B cell (primary cell): ENCODE measurements around the gene RPL27.

Experiments
- CTCF ChIP-seq: fragments of 200-600 bp; IDR thresholded peaks from one replicate; pipeline ENCODE4 v1.8.0; 2022; ENCODE audit warnings: antibody characterized with exemption, mild to moderate bottlenecking
- EZH2 ChIP-seq: IDR thresholded peaks from 2 replicates; pipeline ENCODE4 v1.6.1; 2012; ENCODE audit warnings: borderline replicate concordance, low read depth, mild to moderate bottlenecking, moderate library complexity, low read length; ENCODE audit not compliant: insufficient read depth, poor library complexity, severe bottlenecking

GRCh38 chr17:42969001-42969581, 29.1 kb upstream of the RPL27 start:
- TF ChIP-seq CTCF, result no peak
- TF ChIP-seq EZH2, result no peak
